Lower leg skin (tissue), 4 donors: ENCODE data around the gene ESPL1. TPM values are rescaled to one million over a fixed set of nuclear protein-coding genes. Genes with fewer than 3 reads are reported as not detected.

Source experiments
- DNase-seq, 2 donors: peaks; one replicate each; pipeline ENCODE4 v3.0.0-alpha.2; 2019; ENCODE audit warnings: low spot score in 2 of 2
- H3K4me3 ChIP-seq: fragments of 200-600 bp; sonication (generic); 2 replicates; pipeline ENCODE4 v1.5.1; 2017; ENCODE audit warnings: mild to moderate bottlenecking, low read depth; ENCODE audit not compliant: poor library complexity, severe bottlenecking
- POLR2A ChIP-seq, 2 donors: fragments of 450-650 bp; IDR thresholded peaks; one replicate each; pipeline ENCODE4 v1.6.1; 2016 to 2017; ENCODE audit warnings: antibody characterized with exemption in 2 of 2, mild to moderate bottlenecking in 1 of 2, moderate library complexity in 1 of 2
- WGBS, 2 donors: methylation state at CpG; one replicate each; pipeline ENCODE4 v1.1.5; 2018; 5-methylcytosine and 5-hydroxymethylcytosine counted together
- intact Hi-C: fragments of 100-400 bp; cut with DNase I; formaldehyde crosslinking; loops from one replicate; pipeline ENCODE4 v1.15.0; 2023; ENCODE audit warnings: low total_unique reads
- total RNA-seq, 4 donors: library from RNA; depleted of rRNA; stranded (reverse); fragments of >200 nt; gene quantifications; one replicate each; pipeline ENCODE4 v1.1.0, GENCODE V29; 2016
- TF ChIP-seq, protein P1 (sequence below), 3 donors: fragments of 450-650 bp; IDR thresholded peaks; one replicate each; pipeline ENCODE4 v1.5.1; 2016; ENCODE audit warnings: antibody characterized with exemption in 3 of 3, mild to moderate bottlenecking in 3 of 3, moderate library complexity in 2 of 3

Gene ESPL1
- total RNA-seq, 4 donors from 2014 or later = 4.7 to 13.6 (median 5.8) TPM

DNA sequence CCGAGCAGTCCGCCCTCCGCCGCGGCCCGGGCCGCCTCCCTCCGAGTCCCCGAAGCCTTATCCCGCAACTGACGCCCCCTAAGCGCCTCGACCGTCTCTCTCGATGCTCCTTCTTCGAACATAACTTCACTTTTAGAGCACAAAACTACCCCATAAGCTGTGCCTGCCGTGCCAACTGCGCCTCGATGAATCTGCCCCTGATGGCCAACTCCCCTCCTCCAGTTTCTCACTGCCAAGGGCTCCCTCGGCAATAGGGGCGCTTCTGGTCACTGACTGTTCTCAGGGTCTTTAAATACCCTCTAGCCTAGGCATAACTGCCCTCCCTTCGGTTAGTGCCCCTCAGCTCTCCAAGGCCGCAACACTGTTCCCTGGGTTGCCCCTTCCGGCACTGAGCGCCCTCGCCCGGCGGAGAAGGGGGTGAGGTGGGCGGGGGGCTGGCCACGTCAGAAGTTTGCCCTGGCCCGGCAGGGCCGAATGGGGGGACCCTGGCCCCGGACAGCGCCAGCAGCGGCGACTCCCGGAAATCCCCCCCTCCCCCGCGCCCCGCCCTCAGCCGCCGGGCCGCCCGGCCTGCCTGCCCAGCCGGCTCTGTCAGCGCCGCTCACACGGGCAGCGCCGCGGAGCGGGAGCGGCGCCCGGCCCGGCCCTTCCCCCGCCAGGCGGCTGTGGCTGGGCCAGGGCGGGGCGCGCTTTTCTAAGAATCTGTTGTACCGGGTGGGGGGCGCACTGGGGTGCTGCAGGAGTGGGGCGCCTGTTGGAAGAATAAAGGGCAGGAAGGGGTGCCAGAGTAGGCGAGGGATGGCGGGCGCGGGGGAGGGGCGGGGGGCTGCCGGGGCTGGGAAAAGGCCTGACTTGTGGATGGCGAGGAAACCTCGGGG is 46.7 kb upstream of the ESPL1 start:
- intact Hi-C loops = no loop called here
- 1 to 2% methylated on average over 44 to 63 of the region's 72 CpGs for WGBS, 2 donors
- TF ChIP-seq POLR2A (IDR thresholded peaks at IDR 0.05) = peak in 1 of 2 donors; percentile 26
- TF ChIP-seq, protein P1, sequence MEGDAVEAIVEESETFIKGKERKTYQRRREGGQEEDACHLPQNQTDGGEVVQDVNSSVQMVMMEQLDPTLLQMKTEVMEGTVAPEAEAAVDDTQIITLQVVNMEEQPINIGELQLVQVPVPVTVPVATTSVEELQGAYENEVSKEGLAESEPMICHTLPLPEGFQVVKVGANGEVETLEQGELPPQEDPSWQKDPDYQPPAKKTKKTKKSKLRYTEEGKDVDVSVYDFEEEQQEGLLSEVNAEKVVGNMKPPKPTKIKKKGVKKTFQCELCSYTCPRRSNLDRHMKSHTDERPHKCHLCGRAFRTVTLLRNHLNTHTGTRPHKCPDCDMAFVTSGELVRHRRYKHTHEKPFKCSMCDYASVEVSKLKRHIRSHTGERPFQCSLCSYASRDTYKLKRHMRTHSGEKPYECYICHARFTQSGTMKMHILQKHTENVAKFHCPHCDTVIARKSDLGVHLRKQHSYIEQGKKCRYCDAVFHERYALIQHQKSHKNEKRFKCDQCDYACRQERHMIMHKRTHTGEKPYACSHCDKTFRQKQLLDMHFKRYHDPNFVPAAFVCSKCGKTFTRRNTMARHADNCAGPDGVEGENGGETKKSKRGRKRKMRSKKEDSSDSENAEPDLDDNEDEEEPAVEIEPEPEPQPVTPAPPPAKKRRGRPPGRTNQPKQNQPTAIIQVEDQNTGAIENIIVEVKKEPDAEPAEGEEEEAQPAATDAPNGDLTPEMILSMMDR (IDR thresholded peaks at IDR 0.05) = no peak
- peak in 1 of 2 donors; percentile 93 for DNase-seq
- peak overlapping the region; percentile 41 for H3K4me3 ChIP-seq

DNA sequence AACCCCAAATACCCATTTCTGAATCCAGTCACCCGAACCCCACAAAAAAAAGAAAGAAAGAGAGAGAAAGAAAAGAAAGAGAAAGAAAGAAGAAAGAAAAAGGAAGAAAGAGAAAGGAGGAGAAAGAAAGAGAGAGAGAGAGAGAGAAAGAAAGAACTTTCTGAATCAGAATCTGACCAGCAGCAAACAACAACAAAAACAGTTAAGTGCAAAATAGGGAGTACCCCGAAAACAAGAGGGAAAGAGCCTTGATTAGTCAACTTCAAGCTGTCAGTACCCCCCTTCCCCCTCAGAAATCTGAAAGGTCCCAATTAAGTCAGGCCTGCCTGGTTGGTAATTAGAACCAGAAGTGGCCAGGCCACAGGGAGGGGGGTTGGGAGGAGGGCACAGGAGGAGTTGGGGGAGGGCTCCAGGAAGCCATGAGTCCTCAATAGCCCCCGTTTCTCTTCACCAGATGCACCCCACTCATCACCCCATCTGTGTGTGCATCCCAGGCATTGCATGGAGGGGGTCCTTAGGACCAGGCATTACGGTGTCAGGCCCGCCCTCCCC is 45.9 kb upstream of the ESPL1 start:
- intact Hi-C loops = no loop called here
- DNase-seq = no peak
- 22 to 25% methylated on average over 5 of the region's 5 CpGs for WGBS, 2 donors
- TF ChIP-seq POLR2A (IDR thresholded peaks at IDR 0.05) = no peak
- TF ChIP-seq, protein P1 (IDR thresholded peaks at IDR 0.05) = no peak
- H3K4me3 ChIP-seq = no peak overlapping the region

DNA sequence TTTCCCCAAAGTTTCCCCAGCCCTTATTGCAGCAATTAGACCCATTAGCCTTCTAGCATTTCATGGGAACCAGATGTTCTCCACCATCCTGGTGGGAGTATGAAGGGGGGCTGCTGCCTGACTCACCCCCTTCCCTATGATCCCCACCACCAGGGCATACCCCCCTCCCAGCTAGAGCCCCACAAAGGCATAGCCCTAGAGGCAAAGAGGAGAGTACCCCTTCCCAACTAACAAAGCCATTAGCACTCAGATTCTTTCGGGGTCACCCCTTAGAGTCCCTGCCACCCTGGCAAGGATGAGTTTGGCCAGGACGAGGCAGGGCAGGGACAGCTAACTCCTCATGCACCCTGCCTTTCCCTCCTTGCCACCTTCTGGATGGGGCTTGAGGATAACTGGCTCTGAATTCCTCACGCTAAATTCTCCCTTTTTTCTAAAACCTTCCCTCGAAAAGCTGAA is 45.3 kb upstream of the ESPL1 start:
- TF ChIP-seq POLR2A (IDR thresholded peaks at IDR 0.05) = no peak
- 33 to 35% methylated on average over 4 of the region's 4 CpGs for WGBS, 2 donors
- no peak for DNase-seq
- intact Hi-C loops = no loop called here
- H3K4me3 ChIP-seq = no peak overlapping the region

- DNase-seq = no peak
- H3K4me3 ChIP-seq = no peak overlapping the region
- no peak for TF ChIP-seq POLR2A (IDR thresholded peaks at IDR 0.05)
- TF ChIP-seq, protein P1 (IDR thresholded peaks at IDR 0.05) = no peak
- 7 to 11% methylated on average over 16 of the region's 16 CpGs for WGBS, 2 donors
- intact Hi-C loops = no loop called here
These were observed 44.6 kb upstream of the ESPL1 start for GRCh38 chr12:53223389-53224060.

GRCh38 chr12:53224061-53224896 is 43.8 kb upstream of the ESPL1 start:
- no peak for TF ChIP-seq POLR2A (IDR thresholded peaks at IDR 0.05)
- TF ChIP-seq, protein P1 (IDR thresholded peaks at IDR 0.05) = no peak
- intact Hi-C loops = no loop called here
- no peak overlapping the region for H3K4me3 ChIP-seq
- WGBS, 2 donors = 36 to 40% methylated on average over 11 of the region's 11 CpGs
- DNase-seq = no peak
